GM18498 (cell line): ENCODE data around the gene CTNNBL1.
"Not testable (repeated sequence)": the region's sequence is repeated elsewhere in the genome, so short reads cannot be mapped to it uniquely, and the experiment has no call there.

Experiments
- ATAC-seq: cut with Tn5 transposase; IDR thresholded peaks from one replicate; pipeline ENCODE4 v1.9.1; 2021; ENCODE audit warnings: mild to moderate bottlenecking, moderate library complexity; ENCODE audit not compliant: unreplicated experiment

CTNNBL1 gene

DNA sequence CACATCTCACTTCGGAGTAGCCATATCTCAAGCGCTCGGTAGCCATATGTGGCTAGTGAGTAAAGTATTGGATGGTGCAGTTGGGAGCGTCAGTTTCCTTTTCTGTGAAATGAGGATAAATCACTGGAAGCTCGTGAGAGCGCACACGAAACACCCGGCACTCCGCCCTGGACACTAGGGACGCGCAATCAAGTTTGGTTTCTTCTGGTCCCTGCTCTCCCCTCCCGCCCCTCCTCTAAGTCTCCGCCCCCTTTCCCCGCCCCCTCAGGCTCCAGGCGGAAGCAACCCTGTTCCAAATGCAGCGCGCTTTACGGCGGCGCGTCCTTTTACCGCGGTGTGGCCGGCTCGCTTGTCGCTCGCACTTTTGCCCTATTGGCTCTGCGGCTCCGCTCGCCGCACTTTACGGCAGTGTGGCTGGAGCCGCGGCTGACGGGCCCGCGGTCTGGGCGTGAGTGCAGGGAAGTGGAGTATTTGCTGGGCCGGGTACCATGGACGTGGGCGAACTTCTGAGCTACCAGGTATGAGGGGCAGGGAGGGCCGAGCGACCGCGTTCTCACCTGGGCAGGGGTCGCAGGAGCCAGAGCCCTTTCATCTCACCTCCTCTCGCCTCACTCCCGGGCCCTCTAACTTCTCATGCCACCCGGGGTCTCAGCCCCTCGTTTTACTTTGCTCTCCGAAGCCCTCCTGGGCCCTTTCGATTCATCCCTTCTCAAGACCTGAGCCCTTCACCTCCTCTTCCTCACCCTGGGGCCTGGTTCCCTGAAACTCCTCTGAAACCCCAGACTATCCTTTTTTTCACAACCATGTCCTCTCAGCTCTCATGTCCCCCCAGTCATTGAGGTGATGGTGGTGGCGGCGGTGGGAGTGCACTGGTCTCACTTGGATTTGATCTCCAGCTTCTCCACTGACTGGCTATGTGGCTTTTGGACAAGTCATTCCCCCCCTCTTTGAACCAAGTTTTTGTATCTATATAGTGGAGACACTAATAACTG is at the start of gene CTNNBL1:
TSS of gene CTNNBL1 (plus strand) at position 396 of the 992 bp plus-strand sequence. CDS start at position 489, 93 bp downstream.
- peak; percentile 83 for ATAC-seq

DNA sequence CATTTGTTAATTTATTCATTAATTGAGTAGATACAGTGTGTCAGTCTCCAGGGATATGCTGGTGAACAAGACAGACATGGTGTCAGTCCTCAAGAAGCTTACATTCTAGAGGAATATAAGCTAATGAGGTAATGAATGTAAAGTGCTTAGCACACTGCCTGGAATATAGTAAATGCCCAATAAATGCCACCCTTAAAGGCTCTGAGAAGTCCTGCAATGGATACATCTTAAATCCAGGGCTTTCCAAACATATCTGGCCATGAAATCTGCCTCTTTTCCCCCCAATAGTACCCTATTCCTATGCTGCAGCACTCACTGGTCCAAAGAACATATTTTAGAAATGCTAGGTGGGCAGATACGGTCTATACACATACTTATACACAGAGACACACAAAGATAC is 49.2 kb upstream of the CTNNBL1 start:
- ATAC-seq: no peak

GRCh38 chr20:37647946-37648345 is 45.9 kb upstream of the CTNNBL1 start:
- ATAC-seq: no peak

GRCh38 chr20:37649017-37649416 is 44.8 kb upstream of the CTNNBL1 start:
- no peak for ATAC-seq

- no peak for ATAC-seq
Measured at GRCh38 chr20:37649676-37650370, 44.0 kb upstream of the CTNNBL1 start.

GRCh38 chr20:37650661-37651060 is 43.2 kb upstream of the CTNNBL1 start:
- ATAC-seq: no peak

DNA sequence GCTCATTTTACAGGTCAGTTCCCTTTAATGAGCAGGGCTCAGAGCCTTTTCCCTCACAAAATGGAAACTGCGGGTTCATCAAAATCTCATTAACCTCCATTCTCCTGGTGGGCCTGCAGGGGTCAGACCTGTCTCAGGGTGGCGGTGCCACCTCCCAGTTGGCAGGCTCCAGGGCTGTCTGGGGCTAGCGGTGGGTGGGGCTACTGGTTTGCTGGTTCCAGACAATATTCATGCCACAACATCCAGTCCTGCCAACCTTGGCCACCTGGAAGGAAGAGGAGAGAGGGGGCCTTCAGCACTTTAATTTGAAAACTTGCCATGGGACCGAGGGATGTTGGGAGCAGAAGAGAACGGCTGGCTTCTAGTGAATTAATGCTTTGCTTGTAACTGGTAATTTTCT is 41.9 kb upstream of the CTNNBL1 start:
- no peak for ATAC-seq

DNA sequence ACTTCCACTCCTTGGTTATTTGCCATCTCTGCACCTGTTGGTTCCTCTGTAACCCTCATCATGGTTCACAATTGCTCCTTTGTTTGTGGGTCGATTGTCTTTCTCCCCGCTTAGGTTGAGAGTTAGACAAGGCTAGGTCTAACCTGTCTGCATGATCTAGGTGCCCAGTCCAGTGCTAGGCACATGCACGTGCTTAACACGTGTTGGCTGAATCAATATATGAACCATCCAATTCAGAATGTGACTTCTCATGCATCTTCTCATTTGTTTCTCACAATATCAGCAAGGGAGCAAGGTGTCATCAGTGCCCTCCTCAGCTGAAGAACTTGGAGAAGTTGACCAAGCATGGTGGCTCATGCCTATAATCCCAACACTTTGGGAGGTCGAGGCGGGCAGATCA is 36.9 kb upstream of the CTNNBL1 start:
- no peak for ATAC-seq

DNA sequence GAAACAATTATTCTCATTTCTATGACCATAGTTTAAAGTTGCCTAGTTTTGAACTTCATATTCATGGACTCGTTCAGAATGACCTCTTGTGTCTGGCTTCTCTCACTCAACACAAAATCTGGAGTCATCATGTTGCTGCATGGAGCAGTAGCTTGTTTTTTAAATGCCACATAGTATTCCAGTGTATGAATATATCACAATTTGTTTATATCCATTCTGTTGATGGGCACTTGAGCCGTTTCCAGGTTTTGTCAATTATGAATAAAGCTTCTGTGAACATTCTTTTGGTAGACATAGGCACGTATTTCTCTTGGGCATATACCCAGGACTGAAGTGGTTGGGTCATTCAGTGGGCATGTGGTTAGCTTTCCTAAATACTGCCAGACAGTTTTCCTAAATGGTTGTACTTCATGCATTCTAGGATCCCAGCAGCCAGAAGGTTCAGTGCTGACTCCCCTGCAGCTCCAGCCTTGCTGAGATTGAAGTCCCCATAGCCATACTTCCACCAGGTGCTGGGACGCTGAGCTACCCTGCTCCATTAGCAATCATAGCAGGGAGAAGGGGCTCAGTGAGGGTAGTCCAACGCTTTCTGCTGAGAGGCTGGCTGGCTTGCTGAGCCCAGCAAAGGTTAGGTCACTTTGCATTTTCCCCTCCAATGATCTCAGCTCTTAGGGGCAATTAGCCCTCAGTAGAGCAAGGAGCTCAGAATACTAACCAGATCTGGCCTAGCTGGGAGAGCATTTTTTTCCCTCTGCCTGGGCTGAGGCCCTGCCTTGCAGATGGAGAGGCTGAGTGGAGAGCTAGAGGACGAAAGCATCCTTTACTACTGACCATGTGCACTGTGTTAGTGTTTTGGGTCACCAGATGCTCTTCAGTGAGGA is 35.7 kb upstream of the CTNNBL1 start:
- ATAC-seq: no peak

- no peak for ATAC-seq
Measured at GRCh38 chr20:37661519-37661918, 32.3 kb upstream of the CTNNBL1 start.

GRCh38 chr20:37662308-37662707 is 31.5 kb upstream of the CTNNBL1 start:
- ATAC-seq: no peak

- not testable (repeated sequence) for ATAC-seq
Measured at GRCh38 chr20:37664595-37664994, 29.2 kb upstream of the CTNNBL1 start.

- no peak for ATAC-seq
Measured at GRCh38 chr20:37668166-37668565, 25.7 kb upstream of the CTNNBL1 start.

DNA sequence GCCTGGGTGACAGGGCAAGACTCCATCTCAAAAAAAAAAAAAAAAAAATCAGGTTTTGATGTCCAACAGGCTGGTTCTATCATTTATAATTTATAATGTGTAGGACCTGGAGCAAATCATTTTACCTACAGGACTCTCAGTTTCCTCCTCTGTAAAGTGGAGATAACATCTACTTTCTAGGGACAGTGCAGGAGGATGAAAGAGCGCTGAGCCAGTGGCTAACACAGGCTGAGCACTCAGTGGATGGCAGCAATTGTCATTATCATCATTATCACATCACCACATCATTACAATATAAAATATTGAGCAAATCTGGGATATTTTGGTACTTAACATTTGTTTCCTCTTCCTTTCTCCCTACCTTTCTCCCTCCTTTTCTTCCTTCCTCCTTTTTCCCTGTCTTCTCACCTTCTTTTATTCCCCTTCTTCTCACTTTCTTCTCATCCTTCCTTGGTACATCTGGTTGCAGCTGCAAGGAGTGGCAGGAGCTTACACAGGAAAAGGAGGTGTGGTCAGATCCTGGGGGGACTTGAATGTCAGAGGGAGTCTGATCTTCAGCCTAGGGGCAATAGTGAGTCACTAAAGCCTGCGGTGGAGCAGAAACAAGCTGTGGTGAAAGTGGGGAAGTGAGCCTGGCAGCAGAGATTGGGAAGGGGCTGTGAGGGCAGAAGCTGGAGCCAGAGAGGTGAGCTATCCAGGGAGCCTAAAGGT is 24.6 kb upstream of the CTNNBL1 start:
- no peak for ATAC-seq

GRCh38 chr20:37669773-37670236 is 24.0 kb upstream of the CTNNBL1 start:
- ATAC-seq: no peak

GRCh38 chr20:37670351-37670791 is 23.5 kb upstream of the CTNNBL1 start:
- ATAC-seq: no peak

- no peak for ATAC-seq
Measured at GRCh38 chr20:37672143-37672542, 21.7 kb upstream of the CTNNBL1 start.

- no peak for ATAC-seq
Measured at GRCh38 chr20:37673444-37673843, 20.4 kb upstream of the CTNNBL1 start.

DNA sequence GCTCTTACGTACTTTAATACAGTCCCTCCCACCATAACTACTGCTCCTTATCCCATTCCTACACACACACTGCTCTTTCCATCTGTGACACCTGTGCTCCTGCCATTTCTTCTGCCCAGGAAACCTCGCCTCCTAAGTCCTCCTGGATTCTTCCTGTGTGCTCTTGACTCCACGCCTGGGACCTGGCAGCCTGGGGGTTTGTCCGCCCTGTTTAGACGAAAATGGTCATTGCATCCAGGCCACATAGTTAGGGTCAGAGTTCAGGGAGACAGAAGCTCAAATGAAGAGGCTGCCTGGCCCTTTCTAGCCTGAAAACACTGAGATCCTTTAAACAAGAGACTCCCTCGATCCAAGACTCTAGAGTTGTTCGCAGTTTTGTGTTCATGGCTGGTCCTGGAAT is 17.4 kb upstream of the CTNNBL1 start:
- no peak for ATAC-seq
